ENCODE results near the gene MLX.

The MLX gene

DNA sequence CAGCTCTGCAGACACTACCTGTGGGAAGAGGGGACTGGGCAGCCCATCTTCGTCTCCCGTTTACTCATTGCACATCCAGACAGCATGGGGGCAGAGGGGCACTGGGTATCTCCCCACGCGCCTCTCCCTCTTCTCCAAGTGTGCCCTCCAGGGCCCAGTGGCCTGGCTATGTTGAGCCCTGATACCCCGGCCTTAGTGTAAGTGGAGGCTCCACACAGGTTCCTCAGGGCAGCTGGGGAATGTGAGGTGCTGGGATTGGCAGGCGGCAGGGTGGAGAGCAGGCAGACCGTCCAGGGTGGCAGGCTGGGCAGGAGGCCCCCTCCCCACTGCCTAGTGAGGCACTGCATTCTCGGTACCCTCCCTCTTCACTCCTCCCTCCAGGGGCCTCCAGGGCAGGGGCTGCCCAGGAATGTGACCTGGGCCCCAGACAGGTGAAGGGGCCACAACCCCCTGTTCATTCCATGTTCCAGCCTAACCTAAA is 44.1 kb upstream of the MLX start:
- DNase-seq (ENCODE audit: low read depth): no peak
- H3K4me3 ChIP-seq (ENCODE audit: low read depth, low read length): no peak overlapping the region
- no peak for TF ChIP-seq MYC (IDR thresholded peaks at IDR 0.05; ENCODE audit: low read depth, low read length)
- TF ChIP-seq POLR2A (IDR thresholded peaks at IDR 0.05; ENCODE audit: extremely low read depth, insufficient read length): no peak
- TF ChIP-seq, protein P1, sequence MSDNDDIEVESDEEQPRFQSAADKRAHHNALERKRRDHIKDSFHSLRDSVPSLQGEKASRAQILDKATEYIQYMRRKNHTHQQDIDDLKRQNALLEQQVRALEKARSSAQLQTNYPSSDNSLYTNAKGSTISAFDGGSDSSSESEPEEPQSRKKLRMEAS (IDR thresholded peaks at IDR 0.05; ENCODE audit: low read depth, low read length): no peak
- TF ChIP-seq, protein P2, sequence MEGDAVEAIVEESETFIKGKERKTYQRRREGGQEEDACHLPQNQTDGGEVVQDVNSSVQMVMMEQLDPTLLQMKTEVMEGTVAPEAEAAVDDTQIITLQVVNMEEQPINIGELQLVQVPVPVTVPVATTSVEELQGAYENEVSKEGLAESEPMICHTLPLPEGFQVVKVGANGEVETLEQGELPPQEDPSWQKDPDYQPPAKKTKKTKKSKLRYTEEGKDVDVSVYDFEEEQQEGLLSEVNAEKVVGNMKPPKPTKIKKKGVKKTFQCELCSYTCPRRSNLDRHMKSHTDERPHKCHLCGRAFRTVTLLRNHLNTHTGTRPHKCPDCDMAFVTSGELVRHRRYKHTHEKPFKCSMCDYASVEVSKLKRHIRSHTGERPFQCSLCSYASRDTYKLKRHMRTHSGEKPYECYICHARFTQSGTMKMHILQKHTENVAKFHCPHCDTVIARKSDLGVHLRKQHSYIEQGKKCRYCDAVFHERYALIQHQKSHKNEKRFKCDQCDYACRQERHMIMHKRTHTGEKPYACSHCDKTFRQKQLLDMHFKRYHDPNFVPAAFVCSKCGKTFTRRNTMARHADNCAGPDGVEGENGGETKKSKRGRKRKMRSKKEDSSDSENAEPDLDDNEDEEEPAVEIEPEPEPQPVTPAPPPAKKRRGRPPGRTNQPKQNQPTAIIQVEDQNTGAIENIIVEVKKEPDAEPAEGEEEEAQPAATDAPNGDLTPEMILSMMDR (IDR thresholded peaks at IDR 0.05; ENCODE audit: low read depth, low read length): no peak

GRCh38 chr17:42525221-42525620 is 41.7 kb upstream of the MLX start:
- no peak for DNase-seq (ENCODE audit: low read depth)
- TF ChIP-seq, protein P2 (IDR thresholded peaks at IDR 0.05; ENCODE audit: low read depth, low read length): no peak
- TF ChIP-seq MYC (IDR thresholded peaks at IDR 0.05; ENCODE audit: low read depth, low read length) (no peak), POLR2A (IDR thresholded peaks at IDR 0.05; ENCODE audit: extremely low read depth, insufficient read length) (no peak)
- TF ChIP-seq, protein P1 (IDR thresholded peaks at IDR 0.05; ENCODE audit: low read depth, low read length): no peak
- no peak overlapping the region for H3K4me3 ChIP-seq (ENCODE audit: low read depth, low read length)

DNA sequence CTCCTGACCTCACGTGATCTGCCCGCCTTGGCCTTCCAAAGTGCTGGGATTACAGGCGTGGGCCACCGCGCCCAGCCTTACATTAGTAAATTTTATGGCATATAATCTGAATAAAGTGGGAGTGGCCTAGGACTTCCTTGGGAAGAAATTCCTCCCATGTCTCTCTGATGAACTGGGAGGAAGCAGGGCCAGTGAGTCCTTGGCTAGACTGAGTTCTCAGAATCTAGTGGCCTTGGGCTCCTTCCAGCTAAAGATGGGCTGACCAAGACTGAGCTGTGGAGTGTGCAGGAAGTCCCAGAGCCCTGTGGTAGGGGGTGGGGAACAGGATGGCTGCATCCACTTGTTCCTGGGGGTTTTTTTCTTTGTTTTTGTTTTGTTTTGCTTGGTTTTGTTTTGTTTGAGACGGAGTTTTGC is 40.9 kb upstream of the MLX start:
- H3K4me3 ChIP-seq (ENCODE audit: low read depth, low read length): no peak overlapping the region
- DNase-seq (ENCODE audit: low read depth): no peak
- TF ChIP-seq MYC (IDR thresholded peaks at IDR 0.05; ENCODE audit: low read depth, low read length) (no peak), POLR2A (IDR thresholded peaks at IDR 0.05; ENCODE audit: extremely low read depth, insufficient read length) (no peak)
- TF ChIP-seq, protein P1 (IDR thresholded peaks at IDR 0.05; ENCODE audit: low read depth, low read length): no peak
- TF ChIP-seq, protein P2 (IDR thresholded peaks at IDR 0.05; ENCODE audit: low read depth, low read length): no peak

DNA sequence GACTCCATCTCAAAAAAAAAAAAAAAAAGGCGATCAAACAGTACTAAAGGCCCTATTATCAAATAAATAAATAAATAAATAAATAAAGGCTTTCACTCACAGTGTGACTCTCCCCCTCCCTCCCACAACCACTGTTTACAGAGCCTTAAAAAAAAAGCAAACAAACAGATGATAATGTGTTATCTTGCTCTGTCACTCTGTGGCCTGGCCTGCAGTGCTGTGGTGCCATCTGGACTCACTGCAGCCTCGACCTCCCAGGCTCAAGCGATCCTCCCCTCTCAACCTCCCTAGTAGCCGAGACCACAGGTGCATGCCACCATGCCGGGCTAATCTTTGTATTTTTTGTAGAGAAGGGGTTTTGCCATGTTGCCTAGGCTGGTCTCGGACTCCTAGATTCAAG is 39.0 kb upstream of the MLX start:
- DNase-seq (ENCODE audit: low read depth): no peak
- H3K4me3 ChIP-seq (ENCODE audit: low read depth, low read length): no peak overlapping the region
- TF ChIP-seq, protein P1 (IDR thresholded peaks at IDR 0.05; ENCODE audit: low read depth, low read length): no peak
- no peak for TF ChIP-seq MYC (IDR thresholded peaks at IDR 0.05; ENCODE audit: low read depth, low read length)
- TF ChIP-seq, protein P2 (IDR thresholded peaks at IDR 0.05; ENCODE audit: low read depth, low read length): no peak

DNA sequence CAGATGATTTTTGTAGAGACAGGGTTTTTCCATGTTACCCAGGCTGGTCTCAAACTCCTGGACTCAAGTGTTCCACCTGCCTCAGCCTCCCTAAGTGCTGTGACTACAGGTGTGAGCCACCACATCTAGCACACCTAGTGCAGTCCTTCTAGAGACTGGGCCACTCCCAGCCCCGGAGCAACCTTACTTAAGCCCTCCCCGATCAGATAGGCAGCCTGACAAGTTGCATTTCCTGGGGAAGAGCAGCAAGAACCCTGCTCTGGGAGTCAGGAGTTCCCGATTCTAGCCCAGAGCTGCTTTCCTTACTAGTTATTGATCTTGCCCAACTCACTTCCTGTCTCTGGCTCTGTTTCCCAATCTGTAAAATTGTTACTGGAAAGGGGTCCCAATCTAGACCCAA is 37.8 kb upstream of the MLX start:
- DNase-seq (ENCODE audit: low read depth): no peak
- TF ChIP-seq, protein P1 (IDR thresholded peaks at IDR 0.05; ENCODE audit: low read depth, low read length): no peak
- TF ChIP-seq, protein P2 (IDR thresholded peaks at IDR 0.05; ENCODE audit: low read depth, low read length): no peak
- TF ChIP-seq POLR2A (IDR thresholded peaks at IDR 0.05; ENCODE audit: extremely low read depth, insufficient read length) (no peak), MYC (IDR thresholded peaks at IDR 0.05; ENCODE audit: low read depth, low read length) (no peak)
- H3K4me3 ChIP-seq (ENCODE audit: low read depth, low read length): no peak overlapping the region

All from NB4 (cell line).